ENCODE data around the gene PRG2.

DNA sequence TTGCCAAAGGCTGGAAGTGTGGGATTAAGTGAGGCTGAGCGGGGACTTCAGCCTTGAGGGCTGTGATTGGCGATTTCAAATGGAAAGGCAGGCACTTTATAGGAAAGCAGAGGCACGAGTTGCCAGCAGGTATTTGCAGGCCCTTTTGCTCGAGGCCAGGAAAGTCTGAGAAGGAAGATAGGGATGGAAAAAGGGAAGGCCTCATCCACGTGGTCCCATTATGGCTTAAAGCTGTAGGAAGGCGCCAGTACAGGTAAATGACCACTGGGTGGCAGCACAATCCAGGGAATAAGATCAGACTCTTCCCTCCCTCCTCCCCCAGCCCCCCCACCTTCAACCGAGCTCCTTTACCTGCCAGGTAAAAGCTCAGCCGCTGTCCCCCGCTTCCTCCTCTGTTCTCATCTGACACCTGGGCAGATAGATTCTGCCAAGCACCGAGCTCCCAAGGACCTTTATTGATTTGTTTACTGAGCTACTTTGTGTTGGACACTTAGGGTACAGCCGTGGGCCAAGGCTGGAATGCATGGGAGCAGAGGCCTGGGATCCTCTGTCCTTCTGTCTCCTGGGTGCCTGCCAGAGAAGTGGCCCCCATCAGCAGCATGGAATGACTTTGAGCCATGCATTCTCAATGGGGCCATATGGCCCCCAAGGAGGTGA, 44.8 kb downstream of the PRG2 start:
- TF ChIP-seq, protein P1, sequence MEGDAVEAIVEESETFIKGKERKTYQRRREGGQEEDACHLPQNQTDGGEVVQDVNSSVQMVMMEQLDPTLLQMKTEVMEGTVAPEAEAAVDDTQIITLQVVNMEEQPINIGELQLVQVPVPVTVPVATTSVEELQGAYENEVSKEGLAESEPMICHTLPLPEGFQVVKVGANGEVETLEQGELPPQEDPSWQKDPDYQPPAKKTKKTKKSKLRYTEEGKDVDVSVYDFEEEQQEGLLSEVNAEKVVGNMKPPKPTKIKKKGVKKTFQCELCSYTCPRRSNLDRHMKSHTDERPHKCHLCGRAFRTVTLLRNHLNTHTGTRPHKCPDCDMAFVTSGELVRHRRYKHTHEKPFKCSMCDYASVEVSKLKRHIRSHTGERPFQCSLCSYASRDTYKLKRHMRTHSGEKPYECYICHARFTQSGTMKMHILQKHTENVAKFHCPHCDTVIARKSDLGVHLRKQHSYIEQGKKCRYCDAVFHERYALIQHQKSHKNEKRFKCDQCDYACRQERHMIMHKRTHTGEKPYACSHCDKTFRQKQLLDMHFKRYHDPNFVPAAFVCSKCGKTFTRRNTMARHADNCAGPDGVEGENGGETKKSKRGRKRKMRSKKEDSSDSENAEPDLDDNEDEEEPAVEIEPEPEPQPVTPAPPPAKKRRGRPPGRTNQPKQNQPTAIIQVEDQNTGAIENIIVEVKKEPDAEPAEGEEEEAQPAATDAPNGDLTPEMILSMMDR (conservative IDR thresholded peaks at IDR 0.05 in 1 of 2, IDR thresholded peaks at IDR 0.05 in 1 of 2; ENCODE audit: extremely low read depth in 1 of 2, insufficient read depth in 1 of 2, low read depth in 1 of 2, low read length in 2 of 2) = peak; percentile 57 to 69
- TF ChIP-seq EZH2 (IDR thresholded peaks at IDR 0.05; ENCODE audit: borderline replicate concordance, low read length) = no peak

Data from mammary epithelial cell (primary cell).